ENCODE data around the gene MITD1.

The MITD1 gene

DNA sequence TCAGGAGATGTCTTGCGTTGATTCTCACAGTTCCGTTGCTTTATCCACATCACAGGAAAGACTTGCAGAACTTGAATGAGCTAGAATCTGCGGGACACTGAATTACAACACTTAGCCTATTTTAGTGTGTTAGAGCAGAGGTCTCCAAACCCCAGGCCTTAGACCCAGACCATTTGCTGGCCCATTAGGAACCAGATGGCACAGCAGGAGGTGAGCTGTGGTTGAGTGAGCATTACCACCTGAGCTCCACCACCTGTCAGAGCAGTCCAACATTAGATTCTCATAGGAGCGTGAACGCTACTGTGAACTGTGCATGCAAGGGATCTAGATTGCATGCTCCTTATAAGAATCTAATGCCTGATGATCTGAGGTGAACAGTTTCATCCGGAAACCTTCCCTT lies 4.0 kb upstream of the MITD1 start:
- Histone ChIP-seq H3K4me3 (ENCODE audit: low read length) (no peak overlapping the region), H3K9ac (ENCODE audit: low read depth, low read length) (no peak overlapping the region), H3K36me3 (ENCODE audit: insufficient read depth, low read depth, low read length) (peaks cover 30% of the 10 kb centered on the region), H3K9me3 (ENCODE audit: insufficient read depth, low read depth, low read length) (no peaks in the 10 kb centered on the region), H3K27me3 (ENCODE audit: insufficient read depth, low read length) (no peaks in the 10 kb centered on the region), H3K4me1 (ENCODE audit: insufficient read depth, low read length) (peaks cover 4% of the 10 kb centered on the region), H3K27ac (ENCODE audit: low read length) (no peak overlapping the region)

DNA sequence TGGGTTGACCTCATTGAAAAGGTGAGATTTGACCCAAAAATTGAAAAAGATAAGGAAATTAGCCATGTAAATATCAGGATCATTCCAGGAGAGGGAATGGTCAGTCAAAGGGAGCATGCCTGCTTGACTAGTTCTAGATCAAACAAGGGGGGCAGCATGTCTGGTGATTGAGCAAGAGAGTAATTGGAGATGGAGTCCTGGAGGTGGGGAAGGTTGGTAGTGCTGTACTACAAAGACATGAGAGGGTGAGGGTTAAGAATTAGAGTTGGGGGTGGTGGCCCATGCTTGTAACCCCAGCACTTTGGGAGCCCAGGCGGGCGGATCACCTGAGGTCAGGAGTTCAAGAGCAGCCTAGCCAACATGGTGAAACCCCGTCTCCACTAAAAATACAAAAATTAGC lies 2.2 kb upstream of the MITD1 start:
- peak overlapping the region; percentile 47; the same call in 1 of the 2 replicates for H3K9ac ChIP-seq (ENCODE audit: low read depth, low read length)
- peak overlapping the region; percentile 95 for H3K4me3 ChIP-seq (ENCODE audit: low read length)

DNA sequence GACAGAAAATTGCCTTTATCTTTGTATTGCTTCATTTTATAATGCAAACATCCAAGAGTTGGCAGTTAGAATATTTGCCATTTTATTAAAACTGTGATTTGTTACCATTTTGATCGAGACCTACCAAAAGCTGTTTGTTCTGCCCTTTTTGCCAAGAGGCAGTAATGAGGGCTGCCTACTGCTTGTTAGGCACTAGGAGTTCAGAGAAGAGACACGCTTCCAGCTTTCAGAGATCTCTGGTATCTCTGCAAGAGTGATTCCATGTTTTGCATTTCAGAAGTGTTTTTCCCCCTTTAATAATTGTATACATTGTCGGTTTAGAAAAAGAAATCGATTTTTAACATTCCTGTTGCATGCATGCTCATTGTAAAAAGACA lies 754 bp upstream of the MITD1 start:
- peaks cover 4% of the 10 kb centered on the region for H3K4me1 ChIP-seq (ENCODE audit: insufficient read depth, low read length)
- no peaks in the 10 kb centered on the region for H3K9me3 ChIP-seq (ENCODE audit: insufficient read depth, low read depth, low read length)
- peak overlapping the region; percentile 95 for H3K4me3 ChIP-seq (ENCODE audit: low read length)

More for the DNA sequence above, 2.2 kb upstream of the MITD1 start:
- no peaks in the 10 kb centered on the region for H3K9me3 ChIP-seq (ENCODE audit: insufficient read depth, low read depth, low read length)
- peaks cover 4% of the 10 kb centered on the region for H3K4me1 ChIP-seq (ENCODE audit: insufficient read depth, low read length)
- H3K36me3 ChIP-seq (ENCODE audit: insufficient read depth, low read depth, low read length), result peaks cover 20% of the 10 kb centered on the region
- H3K27me3 ChIP-seq (ENCODE audit: insufficient read depth, low read length), result no peaks in the 10 kb centered on the region
- no peak overlapping the region for H3K27ac ChIP-seq (ENCODE audit: low read length)

DNA sequence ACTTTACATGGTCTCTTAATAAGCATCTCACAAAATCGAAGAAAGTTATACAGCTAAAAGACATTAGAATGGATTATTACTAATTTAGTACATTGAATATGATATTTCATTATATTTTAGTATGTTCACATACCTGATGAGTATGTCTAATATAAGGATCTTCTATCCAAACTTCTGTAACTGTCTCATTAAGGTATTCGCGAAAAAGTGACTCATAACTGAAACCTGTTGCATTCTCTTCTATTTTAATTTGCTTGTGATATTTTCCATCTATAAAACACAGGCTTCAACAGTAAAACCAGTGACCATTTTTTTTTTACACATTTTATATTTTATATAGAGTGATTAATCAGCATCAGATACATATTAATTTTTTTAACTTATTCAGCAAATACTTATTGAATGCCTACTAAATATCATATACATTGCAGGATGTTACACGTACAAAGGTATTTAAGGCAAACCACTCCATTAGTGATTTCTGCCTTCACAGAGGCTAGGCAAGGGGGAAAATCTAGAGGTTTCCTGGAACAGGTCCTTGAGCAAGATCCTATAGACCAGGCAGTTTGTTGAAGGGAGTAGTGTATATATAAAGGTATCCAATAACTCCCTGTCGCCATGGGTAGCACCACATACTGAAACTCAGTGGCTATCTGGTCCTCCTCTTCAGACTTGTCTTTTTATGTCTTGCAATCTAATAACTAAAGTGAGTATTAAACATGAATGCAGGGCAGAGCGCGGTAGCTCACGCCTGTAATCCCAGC lies 9.3 kb downstream of the MITD1 start:
- H3K27ac ChIP-seq (ENCODE audit: low read length), result no peak overlapping the region
- H3K9ac ChIP-seq (ENCODE audit: low read depth, low read length), result no peak overlapping the region
- no peaks in the 10 kb centered on the region for H3K4me1 ChIP-seq (ENCODE audit: insufficient read depth, low read length)
- H3K9me3 ChIP-seq (ENCODE audit: insufficient read depth, low read depth, low read length), result no peaks in the 10 kb centered on the region
- H3K27me3 ChIP-seq (ENCODE audit: insufficient read depth, low read length), result no peaks in the 10 kb centered on the region
- H3K36me3 ChIP-seq (ENCODE audit: insufficient read depth, low read depth, low read length), result peaks cover 58% of the 10 kb centered on the region
- H3K4me3 ChIP-seq (ENCODE audit: low read length), result no peak overlapping the region

More for the DNA sequence above, 754 bp upstream of the MITD1 start:
- Histone ChIP-seq H3K9ac (ENCODE audit: low read depth, low read length) (peak overlapping the region; percentile 97), H3K27me3 (ENCODE audit: insufficient read depth, low read length) (no peaks in the 10 kb centered on the region), H3K27ac (ENCODE audit: low read length) (peak overlapping the region; percentile 82), H3K36me3 (ENCODE audit: insufficient read depth, low read depth, low read length) (peaks cover 9% of the 10 kb centered on the region)

DNA sequence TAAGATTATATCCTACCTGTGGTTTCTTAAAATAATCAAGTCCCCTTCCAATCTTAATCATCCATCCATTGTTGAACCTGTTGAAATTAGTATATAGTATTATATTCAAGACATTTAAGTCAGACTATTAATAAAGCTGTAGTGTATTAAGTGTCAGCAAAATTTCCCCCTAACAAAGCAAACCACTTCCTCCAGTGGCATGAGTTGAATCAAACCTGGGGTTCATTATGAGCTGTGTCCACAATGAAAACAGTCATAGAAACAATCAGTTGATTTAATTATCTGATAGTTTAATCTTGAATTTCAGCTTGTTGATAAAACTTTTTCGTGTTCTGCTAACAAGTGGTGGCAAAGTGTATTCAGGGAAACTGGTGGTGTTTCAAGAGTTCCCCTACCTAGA lies 11.3 kb downstream of the MITD1 start:
- Histone ChIP-seq H3K27me3 (ENCODE audit: insufficient read depth, low read length) (no peaks in the 10 kb centered on the region), H3K36me3 (ENCODE audit: insufficient read depth, low read depth, low read length) (peaks cover 68% of the 10 kb centered on the region), H3K27ac (ENCODE audit: low read length) (no peak overlapping the region), H3K4me1 (ENCODE audit: insufficient read depth, low read length) (no peaks in the 10 kb centered on the region), H3K9ac (ENCODE audit: low read depth, low read length) (no peak overlapping the region), H3K9me3 (ENCODE audit: insufficient read depth, low read depth, low read length) (no peaks in the 10 kb centered on the region), H3K4me3 (ENCODE audit: low read length) (no peak overlapping the region)

DNA sequence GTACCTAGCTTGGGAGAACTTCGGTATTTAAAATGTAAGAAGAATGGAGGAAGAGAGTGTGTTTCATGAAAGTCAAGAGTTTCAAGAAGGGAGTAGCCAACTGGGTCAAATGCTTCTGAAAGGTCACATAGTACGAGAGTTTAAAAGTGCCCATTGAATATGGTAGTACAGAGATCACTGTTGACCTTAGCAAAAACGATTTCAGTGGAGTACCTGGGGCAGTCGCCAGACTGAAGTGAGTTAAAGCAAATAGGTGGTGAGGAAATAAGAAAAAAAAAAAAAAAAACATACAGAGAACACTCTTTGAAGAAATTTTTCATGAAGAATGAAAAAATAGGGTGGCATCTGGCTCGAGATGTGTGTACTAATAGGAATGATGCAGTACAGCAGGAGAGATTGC lies 14.6 kb downstream of the MITD1 start:
- Histone ChIP-seq H3K4me3 (ENCODE audit: low read length) (no peak overlapping the region), H3K36me3 (ENCODE audit: insufficient read depth, low read depth, low read length) (peaks cover 59% of the 10 kb centered on the region), H3K9me3 (ENCODE audit: insufficient read depth, low read depth, low read length) (no peaks in the 10 kb centered on the region), H3K27me3 (ENCODE audit: insufficient read depth, low read length) (no peaks in the 10 kb centered on the region), H3K27ac (ENCODE audit: low read length) (no peak overlapping the region), H3K9ac (ENCODE audit: low read depth, low read length) (no peak overlapping the region), H3K4me1 (ENCODE audit: insufficient read depth, low read length) (no peaks in the 10 kb centered on the region)

DNA sequence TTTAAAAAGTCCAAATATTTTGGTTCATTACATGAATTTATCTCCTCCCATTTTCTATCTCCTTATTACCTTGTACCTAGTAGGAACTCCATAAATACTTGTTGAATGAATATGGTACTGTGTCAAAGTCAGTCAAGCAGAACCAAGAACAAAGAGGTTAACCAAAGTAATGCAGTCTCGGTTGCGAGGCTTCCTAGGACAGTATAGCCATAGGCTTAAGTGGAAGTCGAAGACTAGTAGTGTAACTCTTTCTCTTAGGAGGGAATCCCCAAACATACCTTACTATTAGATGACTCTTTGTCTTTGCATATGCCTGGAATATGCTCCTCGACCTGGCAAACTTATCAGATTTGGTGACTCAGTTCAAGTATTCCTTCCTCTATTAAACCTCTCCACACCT lies 21.3 kb downstream of the MITD1 start:
- peaks cover 40% of the 10 kb centered on the region for H3K36me3 ChIP-seq (ENCODE audit: insufficient read depth, low read depth, low read length)
- no peak overlapping the region for H3K27ac ChIP-seq (ENCODE audit: low read length)
- H3K4me1 ChIP-seq (ENCODE audit: insufficient read depth, low read length), result no peaks in the 10 kb centered on the region; the same call in 1 of the 2 replicates
- H3K27me3 ChIP-seq (ENCODE audit: insufficient read depth, low read length), result no peaks in the 10 kb centered on the region
- no peaks in the 10 kb centered on the region for H3K9me3 ChIP-seq (ENCODE audit: insufficient read depth, low read depth, low read length)
- H3K9ac ChIP-seq (ENCODE audit: low read depth, low read length), result no peak overlapping the region
- H3K4me3 ChIP-seq (ENCODE audit: low read length), result no peak overlapping the region

DNA sequence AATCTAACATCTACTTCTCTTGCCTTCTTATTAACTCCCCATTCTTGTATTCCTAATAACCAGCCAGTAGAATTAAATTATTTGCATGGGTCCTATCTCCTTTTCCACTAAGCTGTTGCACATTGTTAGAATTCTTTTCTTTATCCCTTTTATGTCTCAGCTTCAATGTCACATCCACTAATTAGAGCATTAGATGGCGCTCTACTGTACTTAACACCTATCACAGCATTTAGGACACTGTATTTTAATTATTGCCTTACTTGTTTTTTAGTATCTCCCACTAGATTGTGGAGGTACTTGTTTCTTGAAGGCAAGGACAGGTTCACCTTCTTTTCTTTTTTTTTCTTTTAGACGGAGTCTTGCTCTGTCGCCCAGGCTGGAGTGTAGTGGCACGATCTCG lies 22.3 kb downstream of the MITD1 start:
- H3K4me3 ChIP-seq (ENCODE audit: low read length), result no peak overlapping the region
- H3K9ac ChIP-seq (ENCODE audit: low read depth, low read length), result no peak overlapping the region
- H3K27ac ChIP-seq (ENCODE audit: low read length), result no peak overlapping the region
- no peaks in the 10 kb centered on the region for H3K9me3 ChIP-seq (ENCODE audit: insufficient read depth, low read depth, low read length)
- peaks cover 40% of the 10 kb centered on the region for H3K36me3 ChIP-seq (ENCODE audit: insufficient read depth, low read depth, low read length)
- no peaks in the 10 kb centered on the region for H3K27me3 ChIP-seq (ENCODE audit: insufficient read depth, low read length)
- H3K4me1 ChIP-seq (ENCODE audit: insufficient read depth, low read length), result peaks cover 7% of the 10 kb centered on the region

DNA sequence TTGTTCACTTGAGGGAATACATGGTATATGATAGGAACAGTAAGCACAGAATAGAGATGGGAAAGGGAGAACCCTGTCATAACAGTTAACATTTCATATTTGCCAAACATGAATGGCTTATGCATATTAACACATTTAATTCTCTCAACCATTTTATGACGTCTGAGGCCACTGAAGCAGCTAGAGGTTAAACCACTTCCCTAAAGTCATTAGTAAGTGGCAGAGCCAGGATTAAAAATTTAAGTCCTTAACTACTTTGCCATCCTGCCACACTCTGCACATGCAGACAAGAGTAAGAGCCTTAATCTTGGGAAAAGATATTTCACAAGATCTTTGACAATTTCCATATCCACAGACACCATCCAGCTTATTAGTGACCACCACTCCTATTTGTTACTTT lies 24.0 kb downstream of the MITD1 start:
- Histone ChIP-seq H3K9ac (ENCODE audit: low read depth, low read length) (no peak overlapping the region), H3K27ac (ENCODE audit: low read length) (no peak overlapping the region), H3K36me3 (ENCODE audit: insufficient read depth, low read depth, low read length) (peaks cover 32% of the 10 kb centered on the region), H3K4me1 (ENCODE audit: insufficient read depth, low read length) (peaks cover 7% of the 10 kb centered on the region), H3K9me3 (ENCODE audit: insufficient read depth, low read depth, low read length) (no peaks in the 10 kb centered on the region), H3K4me3 (ENCODE audit: low read length) (no peak overlapping the region), H3K27me3 (ENCODE audit: insufficient read depth, low read length) (no peaks in the 10 kb centered on the region)

DNA sequence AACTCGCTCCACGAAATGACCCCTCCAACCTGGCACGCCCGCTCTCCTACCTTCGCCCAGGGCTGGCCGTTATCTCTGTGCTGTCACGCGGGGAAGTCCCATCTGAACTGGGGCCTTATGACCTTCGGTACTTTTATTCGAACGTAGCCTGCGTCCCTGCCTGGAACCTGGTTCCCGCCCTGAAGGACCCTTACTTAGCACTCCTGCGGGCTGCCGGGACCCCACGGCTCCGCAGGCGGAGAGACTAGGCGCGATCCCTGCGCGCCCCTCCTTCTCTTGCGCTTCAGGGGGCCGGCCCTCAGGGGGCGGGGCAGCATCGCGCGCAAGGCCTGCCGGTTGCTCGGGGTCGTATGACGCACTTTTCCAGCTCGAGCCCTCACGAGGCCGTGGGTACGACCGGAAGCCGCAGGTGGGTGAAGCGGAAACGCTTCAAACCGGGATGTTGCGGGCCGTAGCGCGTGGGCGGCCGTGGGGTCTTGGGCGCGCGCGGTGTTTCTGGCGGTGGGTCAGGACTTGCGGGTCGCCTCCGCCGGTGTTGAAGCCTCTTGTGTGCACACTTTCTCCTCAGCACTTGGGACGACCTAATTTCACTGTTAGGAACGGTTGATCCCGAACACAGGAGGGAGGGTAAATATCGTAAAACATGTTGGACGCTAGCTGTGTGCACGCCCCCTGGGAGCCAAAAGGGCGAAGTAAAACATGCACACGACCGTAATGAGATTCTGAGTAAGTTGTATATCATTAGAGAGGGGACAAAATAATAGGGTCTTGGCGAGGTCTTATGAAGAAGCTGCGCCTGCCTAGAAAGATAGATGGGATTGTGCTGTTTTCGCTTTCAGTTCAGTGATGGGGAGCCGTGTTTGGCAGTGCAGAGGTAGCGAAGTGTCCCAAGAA lies 26.0 kb downstream of the MITD1 start, which contains the start of the genes LIPT1 and TSGA10:
Gene LIPT1 (plus strand): TSS at position 325 of the 894 bp plus-strand sequence. CDS start 6,991 bp downstream, outside the sequence.
Gene TSGA10 (minus strand): TSS at position 300 of the 894 bp plus-strand sequence. CDS start 45,503 bp downstream, outside the sequence.
- no peaks in the 10 kb centered on the region for H3K27me3 ChIP-seq (ENCODE audit: insufficient read depth, low read length)
- H3K9me3 ChIP-seq (ENCODE audit: insufficient read depth, low read depth, low read length), result no peaks in the 10 kb centered on the region
- peaks cover 7% of the 10 kb centered on the region for H3K4me1 ChIP-seq (ENCODE audit: insufficient read depth, low read length)
- peak within 1 kb of the TSS; percentile 62 for H3K27ac ChIP-seq (ENCODE audit: low read length)
- peaks cover 31% of the 10 kb centered on the region for H3K36me3 ChIP-seq (ENCODE audit: insufficient read depth, low read depth, low read length)
- H3K9ac ChIP-seq (ENCODE audit: low read depth, low read length), result peak within 1 kb of the TSS; percentile 86
- peak within 1 kb of the TSS; percentile 94 for H3K4me3 ChIP-seq (ENCODE audit: low read length)

DNA sequence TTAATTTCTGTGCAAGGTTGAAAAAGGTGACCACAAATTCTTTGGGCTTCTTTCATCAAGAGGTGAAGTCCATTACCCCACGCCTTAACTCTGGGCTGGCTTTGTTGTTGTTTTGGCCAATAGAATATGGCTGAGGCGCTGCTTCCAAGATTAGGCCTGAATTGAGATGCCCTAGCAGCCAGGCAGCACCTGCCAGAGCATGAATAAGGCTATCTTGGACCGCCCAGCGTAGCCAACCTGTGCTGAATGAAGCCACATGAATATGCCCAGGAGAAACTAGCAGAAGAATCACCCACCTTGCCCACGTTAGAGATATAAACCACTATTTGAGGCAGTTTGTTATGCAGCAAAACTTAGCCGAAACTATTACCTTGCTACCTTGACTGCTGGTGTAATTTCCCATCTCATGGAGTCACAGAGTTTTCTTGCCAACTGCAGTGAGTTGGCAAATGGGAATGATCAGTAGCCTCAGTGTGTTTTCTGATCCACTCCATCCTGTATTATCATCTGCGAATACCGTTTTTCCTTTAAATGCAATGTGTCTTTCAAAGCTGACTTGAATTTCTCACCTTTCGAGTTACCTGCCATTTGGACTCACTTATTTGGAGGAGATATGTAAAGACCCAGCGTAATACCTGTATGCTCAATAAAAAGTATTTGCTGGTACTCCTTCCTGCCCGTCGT lies 26.8 kb downstream of the MITD1 start:
- Histone ChIP-seq H3K27ac (ENCODE audit: low read length) (peak overlapping the region; percentile 62), H3K4me3 (ENCODE audit: low read length) (peak overlapping the region; percentile 94), H3K4me1 (ENCODE audit: insufficient read depth, low read length) (peaks cover 7% of the 10 kb centered on the region), H3K9ac (ENCODE audit: low read depth, low read length) (peak overlapping the region; percentile 86), H3K36me3 (ENCODE audit: insufficient read depth, low read depth, low read length) (peaks cover 24% of the 10 kb centered on the region), H3K9me3 (ENCODE audit: insufficient read depth, low read depth, low read length) (no peaks in the 10 kb centered on the region), H3K27me3 (ENCODE audit: insufficient read depth, low read length) (no peaks in the 10 kb centered on the region)
